ENCODE measurements around the gene TEX13C.
"Not testable (repeated sequence)": the region's sequence is repeated elsewhere in the genome, so short reads cannot be mapped to it uniquely, and the experiment has no call there.

The TEX13C gene

GRCh38 chrX:125319646-125320521 is at the start of gene TEX13C:
TSS of gene TEX13C (plus strand) at chrX:125319871. CDS start at chrX:125320120, 249 bp downstream.
- no peak for DNase-seq (ENCODE audit: low read depth in 2 of 2)

- no peak for DNase-seq (ENCODE audit: low read depth in 2 of 2)
Measured at GRCh38 chrX:125287282-125287681, 32.4 kb upstream of the TEX13C start.

GRCh38 chrX:125288343-125288742 is 31.3 kb upstream of the TEX13C start:
- DNase-seq (ENCODE audit: low read depth in 2 of 2), result no peak

- no peak for DNase-seq (ENCODE audit: low read depth in 2 of 2)
Measured at GRCh38 chrX:125289209-125289608, 30.5 kb upstream of the TEX13C start.

DNA sequence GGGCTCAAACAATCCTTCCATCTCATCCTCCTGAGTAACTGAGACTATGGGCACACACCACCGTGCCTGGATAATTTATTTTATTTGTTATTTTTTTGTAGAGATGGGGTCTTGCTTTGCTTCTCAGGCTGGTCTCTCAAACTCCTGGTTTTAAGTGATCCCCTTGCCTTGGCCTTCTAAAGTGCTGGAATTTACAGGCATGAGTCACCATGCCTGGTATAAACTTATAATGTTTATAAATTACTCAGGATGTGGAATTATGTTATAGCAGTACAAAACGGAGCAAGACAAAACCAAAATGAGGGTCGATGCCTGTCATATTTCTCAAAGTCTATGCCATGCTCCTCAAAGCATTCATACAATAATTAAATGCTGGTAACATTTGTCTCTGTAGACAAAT is 29.8 kb upstream of the TEX13C start:
- no peak for DNase-seq (ENCODE audit: low read depth in 2 of 2)

- DNase-seq (ENCODE audit: low read depth in 2 of 2), result no peak
Measured at GRCh38 chrX:125291124-125291523, 28.5 kb upstream of the TEX13C start.

DNA sequence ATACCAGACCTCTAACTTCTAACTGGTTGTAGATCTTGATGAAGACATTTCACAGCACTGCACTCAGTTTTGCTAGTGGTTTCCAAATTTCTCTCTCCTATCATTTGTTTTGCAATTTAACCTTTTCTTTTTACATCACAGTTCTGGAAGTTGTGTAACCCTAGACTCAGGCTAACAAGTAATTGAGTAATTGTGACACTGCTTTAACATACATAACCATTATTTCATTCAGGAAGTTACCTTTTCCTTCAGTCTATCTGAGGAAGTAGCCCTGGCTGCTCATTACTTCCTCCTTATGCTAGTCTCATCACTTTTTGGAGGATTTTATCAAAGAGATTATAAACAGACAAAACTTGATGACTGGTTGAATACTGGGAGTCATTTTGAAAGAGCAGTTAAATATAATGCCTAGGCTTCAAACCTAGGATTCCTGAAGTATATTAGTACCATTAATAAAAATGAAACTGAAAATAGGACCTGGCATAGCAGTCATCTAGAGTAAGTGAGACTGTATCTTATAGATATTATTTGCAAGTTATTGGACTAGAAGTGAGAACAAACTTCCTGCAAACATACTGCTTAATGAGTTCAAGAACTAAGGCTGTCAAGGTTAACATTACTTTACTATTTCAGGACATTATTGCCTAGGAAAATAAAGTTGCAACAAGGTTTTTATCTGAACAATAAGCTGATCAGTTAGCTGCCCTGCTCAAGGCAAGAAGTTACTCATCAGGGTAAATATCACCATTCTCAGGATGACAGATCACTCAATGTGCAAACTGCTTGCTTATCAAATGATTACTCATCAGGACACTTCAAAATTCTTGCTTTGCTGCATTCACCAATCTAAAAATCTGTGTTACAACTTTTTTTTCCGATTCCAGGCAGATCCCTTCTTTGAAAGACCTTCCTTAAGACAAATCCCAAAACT is 25.6 kb upstream of the TEX13C start:
- DNase-seq (ENCODE audit: low read depth in 2 of 2), result no peak

GRCh38 chrX:125295337-125295736 is 24.3 kb upstream of the TEX13C start:
- DNase-seq (ENCODE audit: low read depth in 2 of 2), result no peak

DNA sequence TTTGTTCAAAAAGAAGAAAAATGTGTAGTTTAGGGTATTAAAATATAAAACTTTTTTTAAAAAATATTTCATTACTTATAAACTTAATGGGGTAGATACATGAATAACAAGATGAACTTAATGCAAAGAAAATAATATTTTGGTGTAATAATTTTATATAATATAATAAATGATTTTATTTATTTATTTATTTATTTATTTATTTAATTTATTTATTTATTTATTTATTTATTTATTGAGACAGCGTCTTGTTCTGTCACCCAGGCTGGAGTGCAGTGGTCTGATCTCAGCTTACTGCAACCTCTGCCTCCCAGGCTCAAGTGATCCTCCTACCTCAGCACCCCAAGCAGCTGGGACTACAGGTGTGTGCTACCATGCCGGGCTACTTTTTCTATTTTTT is 20.8 kb upstream of the TEX13C start:
- no peak for DNase-seq (ENCODE audit: low read depth in 2 of 2)

DNA sequence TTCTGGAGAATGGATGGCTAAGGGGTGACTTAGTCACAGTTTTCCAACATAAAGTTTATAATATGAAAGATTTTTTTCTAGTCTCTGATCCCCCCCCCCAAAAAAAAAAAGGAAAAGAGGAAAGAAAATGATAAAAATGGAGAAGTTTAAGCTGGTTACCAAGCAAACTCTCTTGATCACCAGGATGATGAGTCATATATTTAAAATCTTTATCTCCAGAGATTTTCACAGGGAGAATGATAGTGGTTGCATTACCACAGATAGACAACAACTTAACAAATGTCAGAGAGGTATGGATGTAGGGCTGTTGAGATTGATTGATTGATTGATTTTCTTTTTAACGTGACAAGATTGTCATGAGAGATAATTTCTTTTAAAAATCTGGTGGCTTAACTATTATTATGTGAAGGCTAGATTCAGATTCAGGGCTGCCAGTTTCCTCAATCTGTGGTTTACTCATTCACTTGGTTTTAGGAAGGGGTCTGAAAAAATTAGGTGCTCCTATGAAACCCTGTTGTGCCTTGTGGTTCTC is 13.3 kb upstream of the TEX13C start:
- no peak for DNase-seq (ENCODE audit: low read depth in 2 of 2)

- no peak for DNase-seq (ENCODE audit: low read depth in 2 of 2)
Measured at GRCh38 chrX:125308653-125309052, 11.0 kb upstream of the TEX13C start.

- DNase-seq (ENCODE audit: low read depth in 2 of 2), result not testable (repeated sequence)
Measured at GRCh38 chrX:125319166-125319565, 505 bp upstream of the TEX13C start.

GRCh38 chrX:125322431-125322830 is 2.8 kb downstream of the TEX13C start:
- no peak for DNase-seq (ENCODE audit: low read depth in 2 of 2)

GRCh38 chrX:125326599-125326998 is 6.9 kb downstream of the TEX13C start:
- DNase-seq (ENCODE audit: low read depth in 2 of 2), result no peak

DNA sequence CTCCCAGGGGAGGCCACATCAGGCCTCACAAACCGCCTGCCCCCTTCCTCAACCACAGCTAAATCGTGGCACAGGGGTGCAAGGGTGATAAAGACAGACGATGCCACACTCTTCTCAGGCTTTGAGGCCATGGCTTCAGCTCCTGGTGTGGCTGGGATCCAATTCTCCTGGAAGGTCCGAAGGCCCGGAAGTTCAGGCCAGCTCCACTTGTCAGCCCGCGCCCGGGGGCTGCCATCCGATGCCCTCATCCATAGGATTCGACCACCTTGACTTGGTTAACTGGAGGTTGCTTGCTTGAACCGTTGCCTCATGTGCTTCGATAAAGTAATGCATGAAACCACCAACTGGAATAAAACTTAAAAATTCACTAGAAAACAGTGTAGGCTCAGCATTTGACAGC is 8.2 kb downstream of the TEX13C start:
- no peak for DNase-seq (ENCODE audit: low read depth in 2 of 2)

GRCh38 chrX:125333583-125333982 is 13.9 kb downstream of the TEX13C start:
- DNase-seq (ENCODE audit: low read depth in 2 of 2), result no peak

GRCh38 chrX:125340490-125340889 is 20.8 kb downstream of the TEX13C start:
- no peak for DNase-seq (ENCODE audit: low read depth in 2 of 2)

DNA sequence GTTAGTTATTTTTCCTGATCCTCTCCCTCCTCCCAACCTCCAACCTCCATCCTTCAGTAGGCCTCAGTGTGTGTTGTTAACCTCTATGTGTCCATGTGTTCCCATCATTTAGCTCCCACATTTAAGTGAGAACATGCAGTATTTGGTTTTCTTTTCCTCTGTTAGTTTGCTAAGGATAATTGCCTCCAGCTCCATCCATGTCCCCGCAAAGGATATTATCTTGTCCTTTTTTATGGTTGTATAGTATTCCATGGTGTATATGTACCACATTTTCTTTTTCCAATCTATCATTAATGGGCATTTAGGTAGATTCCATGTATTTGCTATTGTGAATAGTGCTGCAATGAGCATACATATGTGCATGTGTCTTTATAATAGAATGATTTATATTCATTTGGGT is 54.5 kb downstream of the TEX13C start:
- DNase-seq (ENCODE audit: low read depth in 2 of 2), result no peak
